Mesodermal cell (in vitro differentiated cells): ENCODE results near the gene LOC128125822.

Experiments
- H3K27ac ChIP-seq: 2 replicates; pipeline ENCODE4 v1.7.0; 2013; ENCODE audit warnings: mild to moderate bottlenecking, low read depth, low read length, moderate library complexity; ENCODE audit not compliant: severe bottlenecking
- H3K36me3 ChIP-seq: 2 replicates; pipeline ENCODE4 v1.7.1; 2013; ENCODE audit warnings: mild to moderate bottlenecking, low read length, moderate library complexity; ENCODE audit not compliant: control insufficient read depth, insufficient read depth
- H3K4me1 ChIP-seq: one replicate; pipeline ENCODE4 v1.7.1; 2013; ENCODE audit warnings: mild to moderate bottlenecking, low read length; ENCODE audit not compliant: insufficient read depth, control insufficient read depth, poor library complexity, severe bottlenecking
- H3K4me3 ChIP-seq: 2 replicates; pipeline ENCODE4 v1.7.0; 2013; ENCODE audit warnings: low read length, control low read depth, mild to moderate bottlenecking; ENCODE audit not compliant: insufficient read depth, poor library complexity, severe bottlenecking; ENCODE audit errors: extremely low read depth
- H3K9me3 ChIP-seq: 2 replicates; pipeline ENCODE4 v1.7.1; 2013; ENCODE audit warnings: mild to moderate bottlenecking, low read length, moderate library complexity; ENCODE audit not compliant: control insufficient read depth
- WGBS, 2 experiments: methylation state at CpG; one replicate each; pipeline ENCODE4 v1.1.5; 2013; ENCODE audit warnings: missing lambda C conversion rate in 2 of 2; ENCODE audit not compliant: insufficient coverage in 2 of 2; 5-methylcytosine and 5-hydroxymethylcytosine counted together

The LOC128125822 gene

GRCh38 chr6:63554782-63555181 lies 17.5 kb upstream of the LOC128125822 start:
- Histone ChIP-seq H3K36me3 (no peaks in the 10 kb centered on the region), H3K4me1 (no peaks in the 10 kb centered on the region), H3K4me3 (no peak overlapping the region), H3K27ac (no peak overlapping the region), H3K9me3 (no peaks in the 10 kb centered on the region)
- 100% methylated on average over 1 of the region's 1 CpG; no CpG with 5 or more reads in 1 of the 2 experiments for WGBS, 2 experiments

DNA sequence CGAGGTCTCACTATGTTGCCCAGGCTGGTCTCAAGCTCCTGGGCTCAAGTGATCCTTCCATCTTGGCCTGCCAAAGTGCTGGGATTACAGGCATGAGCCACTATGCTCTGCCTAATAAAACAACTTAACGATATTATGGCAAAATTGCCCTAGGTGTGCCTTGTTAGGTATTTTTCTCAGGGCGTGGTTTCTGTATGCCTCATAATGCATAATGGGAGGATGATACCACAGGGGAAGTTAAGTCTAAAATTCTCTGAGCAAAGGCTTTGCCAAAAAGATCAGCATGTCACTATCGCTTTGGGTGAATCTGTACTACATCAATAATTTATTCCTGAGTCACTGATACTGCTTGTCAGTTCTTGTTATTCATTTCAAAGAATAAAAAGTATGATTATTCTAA lies 15.9 kb upstream of the LOC128125822 start:
- Histone ChIP-seq H3K36me3 (no peaks in the 10 kb centered on the region), H3K4me1 (no peaks in the 10 kb centered on the region), H3K9me3 (no peaks in the 10 kb centered on the region), H3K4me3 (no peak overlapping the region), H3K27ac (no peak overlapping the region)
- 90 to 100% methylated on average over 2 of the region's 4 CpGs for WGBS, 2 experiments

GRCh38 chr6:63558278-63558677 lies 14.0 kb upstream of the LOC128125822 start:
- Histone ChIP-seq H3K4me1 (no peaks in the 10 kb centered on the region), H3K4me3 (no peak overlapping the region), H3K9me3 (no peaks in the 10 kb centered on the region), H3K36me3 (no peaks in the 10 kb centered on the region), H3K27ac (no peak overlapping the region)

- H3K4me1 ChIP-seq = no peaks in the 10 kb centered on the region
- H3K27ac ChIP-seq = no peak overlapping the region
- no peaks in the 10 kb centered on the region for H3K36me3 ChIP-seq
- no peaks in the 10 kb centered on the region for H3K9me3 ChIP-seq
- H3K4me3 ChIP-seq = no peak overlapping the region
- 63% methylated on average over 1 of the region's 1 CpG; no CpG with 5 or more reads in 1 of the 2 experiments for WGBS, 2 experiments
Observed at GRCh38 chr6:63560801-63561287, 11.4 kb upstream of the LOC128125822 start.

DNA sequence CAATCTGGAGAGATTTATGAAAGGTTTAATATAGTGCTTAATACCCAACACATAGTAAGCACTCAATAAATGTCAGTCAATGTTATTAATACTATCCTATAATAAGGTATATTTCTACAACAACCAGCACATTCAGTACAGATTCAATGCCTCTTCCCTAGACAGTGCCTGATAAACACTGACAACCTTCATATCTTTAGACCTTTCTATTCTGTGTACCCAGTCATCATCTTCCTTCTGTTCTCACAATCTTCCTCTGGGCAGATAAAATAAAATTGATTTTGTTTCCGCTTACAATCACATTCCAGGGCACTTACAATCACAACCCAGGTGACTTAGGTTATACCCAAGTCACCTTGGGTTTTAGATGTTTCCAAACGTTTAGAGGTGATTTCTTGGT lies 11.0 kb upstream of the LOC128125822 start:
- no peak overlapping the region for H3K27ac ChIP-seq
- peaks cover 4% of the 10 kb centered on the region for H3K4me1 ChIP-seq
- WGBS, 2 experiments = 80% methylated on average over 1 of the region's 2 CpGs; no CpG with 5 or more reads in 1 of the 2 experiments
- no peaks in the 10 kb centered on the region for H3K9me3 ChIP-seq
- H3K4me3 ChIP-seq = no peak overlapping the region
- no peaks in the 10 kb centered on the region for H3K36me3 ChIP-seq

DNA sequence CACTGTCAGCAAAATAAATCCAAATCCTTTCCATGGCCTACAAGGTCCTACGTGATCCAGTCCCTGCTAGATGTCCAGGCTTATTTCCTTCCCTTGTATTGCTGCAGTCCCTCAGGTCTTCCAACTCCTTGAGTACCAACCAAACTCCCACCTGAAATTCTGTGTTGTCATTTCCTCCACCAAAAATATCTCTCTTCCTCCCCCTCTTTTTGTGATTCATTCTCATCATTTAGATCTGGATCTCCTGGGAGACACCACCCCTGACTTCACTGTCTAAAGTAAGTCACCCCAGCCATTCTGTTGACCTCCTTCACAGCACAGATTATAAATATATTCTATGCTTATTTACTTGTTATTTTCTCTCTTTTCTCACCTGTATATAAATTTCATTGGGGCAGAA lies 9.0 kb upstream of the LOC128125822 start:
- H3K27ac ChIP-seq = no peak overlapping the region
- no peaks in the 10 kb centered on the region for H3K9me3 ChIP-seq
- no peaks in the 10 kb centered on the region for H3K36me3 ChIP-seq
- peaks cover 6% of the 10 kb centered on the region for H3K4me1 ChIP-seq
- no peak overlapping the region for H3K4me3 ChIP-seq
- 67 to 92% methylated on average over 1 of the region's 1 CpG for WGBS, 2 experiments

GRCh38 chr6:63565058-63565726 lies 7.1 kb upstream of the LOC128125822 start:
- WGBS, 2 experiments = 69% methylated on average over 1 of the region's 4 CpGs; no CpG with 5 or more reads in 1 of the 2 experiments
- no peak overlapping the region for H3K27ac ChIP-seq
- H3K9me3 ChIP-seq = no peaks in the 10 kb centered on the region
- peaks cover 6% of the 10 kb centered on the region for H3K4me1 ChIP-seq
- no peak overlapping the region for H3K4me3 ChIP-seq
- no peaks in the 10 kb centered on the region for H3K36me3 ChIP-seq

- H3K36me3 ChIP-seq = no peaks in the 10 kb centered on the region
- WGBS, 2 experiments = 80 to 100% methylated on average over 1 of the region's 4 CpGs
- no peak overlapping the region for H3K27ac ChIP-seq
Observed at GRCh38 chr6:63565727-63566596, 6.3 kb upstream of the LOC128125822 start.

GRCh38 chr6:63567966-63568365 lies 4.3 kb upstream of the LOC128125822 start:
- no CpG with 5 or more reads among the region's 1 CpG for WGBS, 2 experiments
- Histone ChIP-seq H3K4me3 (no peak overlapping the region), H3K36me3 (no peaks in the 10 kb centered on the region), H3K4me1 (peaks cover 6% of the 10 kb centered on the region), H3K9me3 (no peaks in the 10 kb centered on the region), H3K27ac (no peak overlapping the region)

More at GRCh38 chr6:63565727-63566596, 6.3 kb upstream of the LOC128125822 start:
- H3K4me3 ChIP-seq = no peak overlapping the region
- peaks cover 6% of the 10 kb centered on the region for H3K4me1 ChIP-seq
- H3K9me3 ChIP-seq = no peaks in the 10 kb centered on the region

GRCh38 chr6:63571361-63572043 lies 778 bp upstream of the LOC128125822 start:
- Histone ChIP-seq H3K9me3 (no peaks in the 10 kb centered on the region), H3K27ac (peak overlapping the region; percentile 89), H3K36me3 (peaks cover 11% of the 10 kb centered on the region), H3K4me1 (peaks cover under 1% of the 10 kb centered on the region), H3K4me3 (peak overlapping the region; percentile 95)
- 14 to 15% methylated on average over 13 to 16 of the region's 20 CpGs for WGBS, 2 experiments
